Measurements from ENCODE around the gene SUPV3L1. TPM values are rescaled to one million over a fixed set of nuclear protein-coding genes. Genes with fewer than 3 reads are reported as not detected.

Gene SUPV3L1
- total RNA-seq, 2 experiments from 2014 or later = 27.0 to 40.9 TPM

GRCh38 chr10:69226919-69227450 lies 47.0 kb downstream of the SUPV3L1 start:
- no peak for DNase-seq (ENCODE audit: low spot score)
- Histone ChIP-seq H3K79me2 (ENCODE audit: insufficient read depth, low read depth, low read length) (no peaks in the 10 kb centered on the region), H4K20me1 (ENCODE audit: insufficient read depth, low read length) (no peaks in the 10 kb centered on the region), H3K36me3 (ENCODE audit: insufficient read depth, low read length) (no peaks in the 10 kb centered on the region), H3K9me3 (ENCODE audit: low read length) (no peaks in the 10 kb centered on the region), H3K4me3 (ENCODE audit: low read depth, low read length, poor library complexity, severe bottlenecking) (no peak overlapping the region), H3K4me1 (ENCODE audit: insufficient read depth, low read length, poor library complexity, severe bottlenecking) (peaks cover 44% of the 10 kb centered on the region), H3K4me2 (ENCODE audit: low read length) (no peak overlapping the region), H2AFZ (ENCODE audit: low read length) (no peak overlapping the region), H3K9me2 (ENCODE audit: insufficient read depth, low read length) (no peaks in the 10 kb centered on the region), H3K27ac (ENCODE audit: low read depth, low read length, poor library complexity, severe bottlenecking) (no peak overlapping the region)
- intact Hi-C loops (cut with micrococcal nuclease; ENCODE audit: unreplicated experiment) = no loop called here
- no TSS peak for BruUV-seq (replicated peaks)
- POLR2A ChIA-PET = no interaction called here
- CTCF ChIA-PET (ENCODE audit: unreplicated experiment) = no interaction called here
- TF ChIP-seq CTCF (conservative IDR thresholded peaks at IDR 0.05; ENCODE audit: low read length) = no peak
- no peak for TF ChIP-seq EZH2phosphoT487 (IDR thresholded peaks at IDR 0.05; ENCODE audit: borderline replicate concordance, low read depth, low read length)

- H3K27ac ChIP-seq (ENCODE audit: low read depth, low read length, poor library complexity, severe bottlenecking) = no peak overlapping the region
- TF ChIP-seq EZH2phosphoT487 (IDR thresholded peaks at IDR 0.05; ENCODE audit: borderline replicate concordance, low read depth, low read length) (no peak), CTCF (conservative IDR thresholded peaks at IDR 0.05; ENCODE audit: low read length) (no peak)
- POLR2A ChIA-PET = no interaction called here
- intact Hi-C loops (cut with micrococcal nuclease; ENCODE audit: unreplicated experiment) = no loop called here
- no peaks in the 10 kb centered on the region for H3K79me2 ChIP-seq (ENCODE audit: insufficient read depth, low read depth, low read length)
- CTCF ChIA-PET (ENCODE audit: unreplicated experiment) = no interaction called here
- no peaks in the 10 kb centered on the region for H3K36me3 ChIP-seq (ENCODE audit: insufficient read depth, low read length)
- H3K4me3 ChIP-seq (ENCODE audit: low read depth, low read length, poor library complexity, severe bottlenecking) = no peak overlapping the region
- no TSS peak for BruUV-seq (replicated peaks)
- H2AFZ ChIP-seq (ENCODE audit: low read length) = no peak overlapping the region
- no peak overlapping the region for H3K4me2 ChIP-seq (ENCODE audit: low read length)
- no peaks in the 10 kb centered on the region for H3K9me3 ChIP-seq (ENCODE audit: low read length)
- DNase-seq (ENCODE audit: low spot score) = no peak
- H3K9me2 ChIP-seq (ENCODE audit: insufficient read depth, low read length) = no peaks in the 10 kb centered on the region
- H4K20me1 ChIP-seq (ENCODE audit: insufficient read depth, low read length) = no peaks in the 10 kb centered on the region
- H3K4me1 ChIP-seq (ENCODE audit: insufficient read depth, low read length, poor library complexity, severe bottlenecking) = peaks cover 33% of the 10 kb centered on the region
Observed at GRCh38 chr10:69228151-69228550, 48.1 kb downstream of the SUPV3L1 start.

- Histone ChIP-seq H3K4me2 (ENCODE audit: low read length) (peak overlapping the region; percentile 8; the same call in 1 of the 2 replicates), H3K27ac (ENCODE audit: low read depth, low read length, poor library complexity, severe bottlenecking) (no peak overlapping the region), H3K9me3 (ENCODE audit: low read length) (no peaks in the 10 kb centered on the region), H2AFZ (ENCODE audit: low read length) (no peak overlapping the region; the same call in 1 of the 2 replicates), H3K4me1 (ENCODE audit: insufficient read depth, low read length, poor library complexity, severe bottlenecking) (peaks cover 27% of the 10 kb centered on the region), H3K36me3 (ENCODE audit: insufficient read depth, low read length) (no peaks in the 10 kb centered on the region), H4K20me1 (ENCODE audit: insufficient read depth, low read length) (no peaks in the 10 kb centered on the region), H3K79me2 (ENCODE audit: insufficient read depth, low read depth, low read length) (no peaks in the 10 kb centered on the region), H3K9me2 (ENCODE audit: insufficient read depth, low read length) (no peaks in the 10 kb centered on the region), H3K4me3 (ENCODE audit: low read depth, low read length, poor library complexity, severe bottlenecking) (no peak overlapping the region)
- DNase-seq (ENCODE audit: low spot score) = no peak
- intact Hi-C loops (cut with micrococcal nuclease; ENCODE audit: unreplicated experiment) = no loop called here
- ChIA-PET POLR2A (interaction anchor here (0.6 kb wide), 1 partner anchor 173 kb away, joined by 4 read pairs; no protein-coding TSS in a partner anchor), CTCF (ENCODE audit: unreplicated experiment) (interaction anchor here (0.9 kb wide), 1 partner anchor 178 kb away, joined by 5 read pairs; no protein-coding TSS in a partner anchor)
- TF ChIP-seq EZH2phosphoT487 (IDR thresholded peaks at IDR 0.05; ENCODE audit: borderline replicate concordance, low read depth, low read length) (no peak), CTCF (conservative IDR thresholded peaks at IDR 0.05; ENCODE audit: low read length) (no peak)
- no TSS peak for BruUV-seq (replicated peaks)
Observed at GRCh38 chr10:69229616-69229916, 49.5 kb downstream of the SUPV3L1 start.

Data from OCI-LY7 (cell line).